ENCODE measurements around the gene DGLUCY. TPM values are rescaled to one million over a fixed set of nuclear protein-coding genes. Genes with fewer than 3 reads are reported as not detected.

The DGLUCY gene
- total RNA-seq, 1 experiment from 2014 or later = 31.7 TPM

Other genes with a start within 250 kb of the DGLUCY start
- gene RPS6KA5, start 53.4 kb upstream of the DGLUCY start, total RNA-seq (2014; rRNA removed; shearing (Covaris generic)) = 5.8 and 8.8 TPM in 2 replicates
- 0.48 and 0.98 TPM in 2 replicates for gene GPR68, start 130.6 kb downstream of the DGLUCY start, total RNA-seq (2014; rRNA removed; shearing (Covaris generic))